ENCODE results near the gene BEND7. TPM values are rescaled to one million over a fixed set of nuclear protein-coding genes. Genes with fewer than 3 reads are reported as not detected.
A peak's percentile ranks its signal among the peaks of the same experiment; 100 is the strongest.

The BEND7 gene, protein sequence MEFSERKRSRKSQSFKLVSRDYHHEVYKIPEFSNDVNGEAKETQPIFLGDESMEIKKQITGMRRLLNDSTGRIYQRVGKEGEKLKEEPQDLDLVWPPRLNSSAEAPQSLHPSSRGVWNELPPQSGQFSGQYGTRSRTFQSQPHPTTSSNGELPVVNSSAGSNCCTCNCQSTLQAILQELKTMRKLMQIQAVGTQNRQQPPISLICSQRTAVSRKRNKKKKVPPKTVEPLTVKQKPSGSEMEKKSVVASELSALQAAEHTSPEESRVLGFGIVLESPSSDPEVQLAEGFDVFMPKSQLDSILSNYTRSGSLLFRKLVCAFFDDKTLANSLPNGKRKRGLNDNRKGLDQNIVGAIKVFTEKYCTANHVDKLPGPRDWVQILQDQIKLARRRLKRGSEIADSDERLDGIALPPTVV
- 7.0 TPM for polyA plus RNA-seq (2013, experiment 1 of 2)
- 7.6 TPM for polyA plus RNA-seq (2013, experiment 2 of 2)

DNA sequence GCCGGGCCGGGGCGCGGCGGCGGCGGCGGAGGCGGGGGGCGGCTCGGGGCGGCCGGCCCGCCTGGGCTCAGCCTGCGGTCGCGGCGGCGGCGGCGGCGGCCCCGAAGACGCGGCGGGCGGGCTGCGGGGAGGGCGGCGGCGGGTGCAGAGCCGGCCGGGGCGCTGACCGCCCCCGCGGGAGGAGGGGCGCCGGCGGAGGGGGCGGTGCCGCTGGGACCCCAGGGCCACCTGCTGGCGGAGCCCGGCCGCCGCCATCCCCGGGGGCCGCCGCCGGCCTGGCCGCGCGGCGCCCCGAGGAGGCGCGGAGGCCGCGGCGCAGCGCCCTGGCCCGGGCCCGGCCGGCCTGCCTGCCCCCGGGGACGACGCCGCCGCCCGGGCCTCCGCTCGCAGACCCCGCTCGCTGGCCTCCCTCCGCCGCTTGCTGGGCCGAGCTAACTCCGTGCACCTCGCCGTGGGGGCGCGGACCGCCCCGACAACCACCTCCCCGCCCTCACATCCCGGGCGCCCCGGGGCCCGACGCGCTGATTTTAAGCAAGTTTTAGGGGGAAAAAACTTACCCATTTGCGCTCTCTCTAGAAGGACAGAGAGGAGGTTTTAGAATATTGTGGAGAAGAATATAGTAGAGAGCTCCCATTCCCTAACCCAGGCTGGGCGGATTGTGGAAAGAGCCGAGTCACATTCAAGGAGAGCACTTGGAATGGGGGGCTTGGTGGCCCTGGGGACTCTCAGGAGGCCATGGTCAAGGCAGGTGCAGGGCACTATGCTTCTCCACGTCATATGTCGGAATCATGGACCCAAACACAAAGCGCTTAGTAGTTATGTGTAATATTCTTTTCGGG lies at the start of gene BEND7:
Gene BEND7, minus strand, starts transcription at position 140 of the 839 bp plus-strand sequence. CDS start 481 bp downstream, outside the sequence.
- Histone ChIP-seq H2BK12ac (ENCODE audit: low read length) (no peak within 1 kb of the TSS), H4K91ac (ENCODE audit: low read depth, low read length, poor library complexity) (no peak within 1 kb of the TSS), H3K9me3 (replicated peaks in 1 of 2; ENCODE audit: control insufficient read depth in 2 of 2, insufficient read depth in 1 of 2, low read depth in 1 of 2, low read length in 2 of 2) (no peaks in the 10 kb centered on the region), H3K4me3 (ENCODE audit: low read length in 2 of 2) (peak within 1 kb of the TSS; percentile 54 to 84), H3K79me1 (ENCODE audit: low read depth, low read length) (no peaks in the 10 kb centered on the region), H3K14ac (ENCODE audit: low read length) (no peak within 1 kb of the TSS), H3K23ac (ENCODE audit: low read depth, low read length, poor library complexity) (peak within 1 kb of the TSS; percentile 23), H2BK15ac (ENCODE audit: low read length) (no peak within 1 kb of the TSS), H3K9ac (ENCODE audit: low read depth, low read length, poor library complexity) (peak within 1 kb of the TSS; percentile 60), H3K4me2 (ENCODE audit: insufficient read depth, low read length, poor library complexity, severe bottlenecking) (peak within 1 kb of the TSS; percentile 80), H3K18ac (ENCODE audit: low read length) (peak within 1 kb of the TSS; percentile 84), H2BK5ac (ENCODE audit: low read length) (no peak within 1 kb of the TSS), H3K27ac (replicated peaks; ENCODE audit: low read length) (no peak within 1 kb of the TSS), H2AK5ac (ENCODE audit: low read depth, low read length) (peak within 1 kb of the TSS; percentile 9), H2AFZ (ENCODE audit: low read length) (peak within 1 kb of the TSS; percentile 98), H3K27me3 (ENCODE audit: control insufficient read depth in 3 of 3, insufficient read depth in 3 of 3, low read depth in 1 of 3, low read length in 3 of 3) (peaks cover 0 to 14% (median 3%) of the 10 kb centered on the region in 3 experiments), H3K4ac (ENCODE audit: low read length) (no peak within 1 kb of the TSS), H3K36me3 (replicated peaks in 1 of 2; ENCODE audit: control insufficient read depth in 2 of 2, insufficient read depth in 2 of 2, low read length in 2 of 2) (peaks cover 0 to 5% of the 10 kb centered on the region in 2 donors), H2BK120ac (ENCODE audit: low read depth, low read length) (no peak within 1 kb of the TSS), H4K8ac (ENCODE audit: low read depth, low read length) (no peak within 1 kb of the TSS), H3K4me1 (ENCODE audit: control insufficient read depth in 2 of 2, insufficient read depth in 1 of 2, low read depth in 1 of 2, low read length in 2 of 2) (peaks cover 2 to 14% of the 10 kb centered on the region in 2 donors)
- DNase-seq (ENCODE audit: low spot score) = no peak
- WGBS, 2 donors (ENCODE audit: extremely low coverage in 2 of 2, insufficient read length in 2 of 2, insufficient replicate concordance in 1 of 2) = no CpG with 5 or more reads among the region's 98 CpGs

DNA sequence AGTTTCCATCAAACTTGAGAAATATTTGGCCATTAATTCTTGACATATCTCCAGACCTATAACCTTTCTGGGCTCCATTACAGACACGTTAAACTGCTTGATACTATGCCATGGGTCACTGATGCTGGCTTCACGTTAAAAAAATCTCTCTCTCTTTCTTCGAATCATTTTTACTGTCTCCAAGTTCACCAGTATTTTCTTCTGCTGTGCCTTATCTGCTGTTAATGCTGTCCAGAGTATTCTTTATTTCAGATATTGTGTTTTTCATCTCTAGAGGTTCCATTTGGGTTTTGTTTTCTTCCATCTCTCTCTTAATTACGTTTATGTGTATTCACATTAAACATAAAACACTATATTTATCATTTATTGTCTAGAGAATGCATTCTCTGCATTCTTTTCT lies 45.1 kb upstream of the BEND7 start:
- H2BK120ac ChIP-seq (ENCODE audit: low read depth, low read length) = no peak overlapping the region
- no peaks in the 10 kb centered on the region for H3K79me1 ChIP-seq (ENCODE audit: low read depth, low read length)
- H2BK12ac ChIP-seq (ENCODE audit: low read length) = no peak overlapping the region
- no peaks in the 10 kb centered on the region for H3K9me3 ChIP-seq (replicated peaks in 1 of 2; ENCODE audit: control insufficient read depth in 2 of 2, insufficient read depth in 1 of 2, low read depth in 1 of 2, low read length in 2 of 2)
- no peak overlapping the region for H3K18ac ChIP-seq (ENCODE audit: low read length)
- peaks cover 0 to 2% (median 0%) of the 10 kb centered on the region in 3 experiments for H3K27me3 ChIP-seq (ENCODE audit: control insufficient read depth in 3 of 3, insufficient read depth in 3 of 3, low read depth in 1 of 3, low read length in 3 of 3)
- no peaks in the 10 kb centered on the region for H3K36me3 ChIP-seq (replicated peaks in 1 of 2; ENCODE audit: control insufficient read depth in 2 of 2, insufficient read depth in 2 of 2, low read length in 2 of 2)
- no peak for DNase-seq (ENCODE audit: low spot score)
- H3K9ac ChIP-seq (ENCODE audit: low read depth, low read length, poor library complexity) = no peak overlapping the region
- no peak overlapping the region for H3K4me3 ChIP-seq (ENCODE audit: low read length in 2 of 2)
- no peak overlapping the region for H2AFZ ChIP-seq (ENCODE audit: low read length)
- no peak overlapping the region for H2BK15ac ChIP-seq (ENCODE audit: low read length)
- no peak overlapping the region for H3K14ac ChIP-seq (ENCODE audit: low read length)
- no peak overlapping the region for H3K4ac ChIP-seq (ENCODE audit: low read length)
- no peak overlapping the region for H4K8ac ChIP-seq (ENCODE audit: low read depth, low read length)
- H3K23ac ChIP-seq (ENCODE audit: low read depth, low read length, poor library complexity) = no peak overlapping the region
- no CpG with 5 or more reads among the region's 4 CpGs for WGBS, 2 donors (ENCODE audit: extremely low coverage in 2 of 2, insufficient read length in 2 of 2, insufficient replicate concordance in 1 of 2)
- no peak overlapping the region for H2AK5ac ChIP-seq (ENCODE audit: low read depth, low read length)
- no peak overlapping the region for H2BK5ac ChIP-seq (ENCODE audit: low read length)
- no peak overlapping the region for H4K91ac ChIP-seq (ENCODE audit: low read depth, low read length, poor library complexity)
- no peaks in the 10 kb centered on the region for H3K4me1 ChIP-seq (ENCODE audit: control insufficient read depth in 2 of 2, insufficient read depth in 1 of 2, low read depth in 1 of 2, low read length in 2 of 2)
- H3K4me2 ChIP-seq (ENCODE audit: insufficient read depth, low read length, poor library complexity, severe bottlenecking) = no peak overlapping the region
- H3K27ac ChIP-seq (replicated peaks; ENCODE audit: low read length) = no peak overlapping the region

DNA sequence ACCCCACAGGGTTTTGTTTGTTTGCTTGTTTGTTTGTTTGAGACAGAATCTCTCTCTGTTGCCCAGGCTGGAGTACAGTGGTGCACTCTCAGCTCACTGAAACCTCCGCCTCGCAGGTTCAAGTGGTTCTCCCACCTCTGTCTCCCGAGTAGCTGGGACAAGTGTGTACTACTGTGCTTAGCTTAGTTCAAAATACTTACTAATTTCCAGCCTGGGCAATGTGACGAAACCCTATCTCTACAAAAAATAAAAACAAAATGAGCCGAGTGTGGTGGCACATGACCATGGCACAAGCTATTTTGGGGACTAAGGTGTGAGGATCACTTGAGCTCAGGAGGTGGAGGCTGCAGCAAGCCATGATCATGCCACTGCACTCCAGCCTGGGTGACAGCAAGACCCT lies 42.7 kb upstream of the BEND7 start:
- H2AFZ ChIP-seq (ENCODE audit: low read length) = no peak overlapping the region
- H3K4me2 ChIP-seq (ENCODE audit: insufficient read depth, low read length, poor library complexity, severe bottlenecking) = no peak overlapping the region
- no CpG with 5 or more reads among the region's 5 CpGs for WGBS, 2 donors (ENCODE audit: extremely low coverage in 2 of 2, insufficient read length in 2 of 2, insufficient replicate concordance in 1 of 2)
- H3K18ac ChIP-seq (ENCODE audit: low read length) = no peak overlapping the region
- no peak overlapping the region for H3K23ac ChIP-seq (ENCODE audit: low read depth, low read length, poor library complexity)
- H3K27me3 ChIP-seq (ENCODE audit: control insufficient read depth in 3 of 3, insufficient read depth in 3 of 3, low read depth in 1 of 3, low read length in 3 of 3) = peaks cover 0 to 2% (median 0%) of the 10 kb centered on the region in 3 experiments
- no peak overlapping the region for H2BK5ac ChIP-seq (ENCODE audit: low read length)
- no peak overlapping the region for H3K14ac ChIP-seq (ENCODE audit: low read length)
- no peaks in the 10 kb centered on the region for H3K4me1 ChIP-seq (ENCODE audit: control insufficient read depth in 2 of 2, insufficient read depth in 1 of 2, low read depth in 1 of 2, low read length in 2 of 2)
- no peak overlapping the region for H3K27ac ChIP-seq (replicated peaks; ENCODE audit: low read length)
- no peaks in the 10 kb centered on the region for H3K36me3 ChIP-seq (replicated peaks in 1 of 2; ENCODE audit: control insufficient read depth in 2 of 2, insufficient read depth in 2 of 2, low read length in 2 of 2)
- H2AK5ac ChIP-seq (ENCODE audit: low read depth, low read length) = no peak overlapping the region
- H2BK120ac ChIP-seq (ENCODE audit: low read depth, low read length) = no peak overlapping the region
- H4K91ac ChIP-seq (ENCODE audit: low read depth, low read length, poor library complexity) = no peak overlapping the region
- H2BK15ac ChIP-seq (ENCODE audit: low read length) = no peak overlapping the region
- H3K4me3 ChIP-seq (ENCODE audit: low read length in 2 of 2) = no peak overlapping the region
- H3K9me3 ChIP-seq (replicated peaks in 1 of 2; ENCODE audit: control insufficient read depth in 2 of 2, insufficient read depth in 1 of 2, low read depth in 1 of 2, low read length in 2 of 2) = no peaks in the 10 kb centered on the region
- no peak overlapping the region for H4K8ac ChIP-seq (ENCODE audit: low read depth, low read length)
- no peak overlapping the region for H2BK12ac ChIP-seq (ENCODE audit: low read length)
- no peaks in the 10 kb centered on the region for H3K79me1 ChIP-seq (ENCODE audit: low read depth, low read length)
- H3K4ac ChIP-seq (ENCODE audit: low read length) = no peak overlapping the region
- no peak overlapping the region for H3K9ac ChIP-seq (ENCODE audit: low read depth, low read length, poor library complexity)
- DNase-seq (ENCODE audit: low spot score) = no peak

DNA sequence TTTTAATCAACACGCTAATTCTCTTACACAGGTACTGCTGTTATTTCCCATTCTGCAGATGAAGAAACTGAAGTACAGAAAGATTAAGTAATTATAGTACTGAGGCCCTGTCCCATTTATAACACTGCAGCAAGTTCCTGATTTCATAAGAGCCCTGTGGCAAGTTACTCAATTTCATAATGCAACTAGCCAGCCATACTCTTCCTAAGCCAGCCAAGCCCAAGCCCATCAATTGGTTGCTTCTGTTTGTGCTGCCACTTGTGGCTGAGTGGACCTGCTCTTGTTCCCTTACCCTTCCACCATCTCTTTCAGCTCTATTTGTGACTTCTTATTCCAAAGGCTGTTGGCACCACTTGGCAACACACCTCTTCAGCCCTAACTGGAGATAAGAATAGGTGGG lies 38.2 kb upstream of the BEND7 start:
- no peak overlapping the region for H3K4me2 ChIP-seq (ENCODE audit: insufficient read depth, low read length, poor library complexity, severe bottlenecking)
- peaks cover 0 to 2% (median 0%) of the 10 kb centered on the region in 3 experiments for H3K27me3 ChIP-seq (ENCODE audit: control insufficient read depth in 3 of 3, insufficient read depth in 3 of 3, low read depth in 1 of 3, low read length in 3 of 3)
- H3K18ac ChIP-seq (ENCODE audit: low read length) = no peak overlapping the region
- no peaks in the 10 kb centered on the region for H3K4me1 ChIP-seq (ENCODE audit: control insufficient read depth in 2 of 2, insufficient read depth in 1 of 2, low read depth in 1 of 2, low read length in 2 of 2)
- H3K27ac ChIP-seq (replicated peaks; ENCODE audit: low read length) = no peak overlapping the region
- no peak overlapping the region for H3K4ac ChIP-seq (ENCODE audit: low read length)
- peaks cover 7 to 8% of the 10 kb centered on the region in 2 donors for H3K9me3 ChIP-seq (replicated peaks in 1 of 2; ENCODE audit: control insufficient read depth in 2 of 2, insufficient read depth in 1 of 2, low read depth in 1 of 2, low read length in 2 of 2)
- H3K23ac ChIP-seq (ENCODE audit: low read depth, low read length, poor library complexity) = no peak overlapping the region
- no peak overlapping the region for H3K9ac ChIP-seq (ENCODE audit: low read depth, low read length, poor library complexity)
- no peak overlapping the region for H2BK15ac ChIP-seq (ENCODE audit: low read length)
- no peak overlapping the region for H2AFZ ChIP-seq (ENCODE audit: low read length)
- no peak overlapping the region for H4K91ac ChIP-seq (ENCODE audit: low read depth, low read length, poor library complexity)
- no peak overlapping the region for H2AK5ac ChIP-seq (ENCODE audit: low read depth, low read length)
- no peaks in the 10 kb centered on the region for H3K79me1 ChIP-seq (ENCODE audit: low read depth, low read length)
- no peak overlapping the region for H3K14ac ChIP-seq (ENCODE audit: low read length)
- H2BK12ac ChIP-seq (ENCODE audit: low read length) = no peak overlapping the region
- no CpG with 5 or more reads among the region's 1 CpG for WGBS, 2 donors (ENCODE audit: extremely low coverage in 2 of 2, insufficient read length in 2 of 2, insufficient replicate concordance in 1 of 2)
- no peak overlapping the region for H2BK5ac ChIP-seq (ENCODE audit: low read length)
- no peak for DNase-seq (ENCODE audit: low spot score)
- no peaks in the 10 kb centered on the region for H3K36me3 ChIP-seq (replicated peaks in 1 of 2; ENCODE audit: control insufficient read depth in 2 of 2, insufficient read depth in 2 of 2, low read length in 2 of 2)
- no peak overlapping the region for H2BK120ac ChIP-seq (ENCODE audit: low read depth, low read length)
- H4K8ac ChIP-seq (ENCODE audit: low read depth, low read length) = no peak overlapping the region
- no peak overlapping the region for H3K4me3 ChIP-seq (ENCODE audit: low read length in 2 of 2)
